ENCODE results near the gene ANKRD26. TPM values are rescaled to one million over a fixed set of nuclear protein-coding genes. Genes with fewer than 3 reads are reported as not detected.

ANKRD26 gene
- polyA plus RNA-seq, 4 donors = 8.7 to 17.8 (median 15.5) TPM

DNA sequence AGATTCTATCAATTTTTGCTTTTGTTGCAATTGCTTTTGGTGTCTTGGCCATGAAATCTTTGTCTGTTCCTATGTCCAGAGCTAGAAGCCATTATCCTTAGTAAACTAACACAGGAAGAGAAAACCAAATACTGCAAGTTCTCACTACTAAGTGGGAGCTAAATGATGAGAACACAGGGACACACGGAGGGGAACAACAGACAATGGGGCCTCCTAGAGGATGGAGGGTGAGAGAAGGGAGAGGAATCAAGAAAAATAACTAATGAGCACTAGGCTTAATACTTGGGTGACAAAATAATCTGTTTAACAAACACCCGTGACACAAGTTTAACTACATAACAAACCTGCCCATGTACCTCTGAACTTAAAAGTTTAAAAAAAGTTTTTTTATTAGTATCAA, 78.2 kb downstream of the ANKRD26 start:
- no peak for DNase-seq (ENCODE audit: low read depth in 4 of 4, low spot score in 3 of 4)

DNA sequence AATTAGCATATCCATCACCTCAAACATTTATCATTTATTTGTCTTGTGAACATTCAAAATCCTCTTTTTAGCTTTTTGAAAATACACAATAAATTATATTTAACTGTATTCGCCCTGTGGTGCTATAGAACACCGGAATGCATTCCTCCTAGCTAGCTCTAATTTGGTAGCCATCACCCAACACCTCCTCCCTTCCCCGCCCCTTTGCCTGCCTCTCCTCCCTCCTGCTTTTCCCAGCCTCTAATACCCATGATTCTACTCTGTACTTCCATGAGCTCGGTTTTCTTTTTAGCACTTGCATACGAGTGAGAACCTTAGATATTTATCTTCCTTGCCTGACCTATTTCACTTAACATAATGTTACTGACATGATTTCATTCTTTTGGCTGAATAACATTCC, 80.1 kb downstream of the ANKRD26 start:
- no peak for DNase-seq (ENCODE audit: low read depth in 4 of 4, low spot score in 3 of 4)

DNA sequence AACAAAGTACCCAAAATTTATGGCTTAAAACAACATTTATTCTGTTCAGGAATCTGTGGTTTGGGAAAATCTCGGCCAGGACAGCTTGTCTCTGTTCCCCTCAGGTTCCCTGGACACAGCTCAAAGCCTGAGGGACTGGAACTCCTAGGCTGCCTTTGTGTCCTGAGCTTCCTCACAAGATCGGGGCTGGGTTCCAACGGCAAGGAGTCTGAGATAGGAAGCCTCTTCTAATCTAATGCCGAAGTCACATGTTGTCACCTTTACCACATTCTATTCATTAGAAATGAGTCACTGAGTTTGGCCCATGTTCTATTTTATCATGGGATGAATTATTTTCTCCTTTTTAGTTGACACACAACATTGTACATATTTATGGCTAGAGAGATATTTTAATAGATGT, 80.5 kb downstream of the ANKRD26 start:
- no peak for DNase-seq (ENCODE audit: low read depth in 4 of 4, low spot score in 3 of 4)

DNA sequence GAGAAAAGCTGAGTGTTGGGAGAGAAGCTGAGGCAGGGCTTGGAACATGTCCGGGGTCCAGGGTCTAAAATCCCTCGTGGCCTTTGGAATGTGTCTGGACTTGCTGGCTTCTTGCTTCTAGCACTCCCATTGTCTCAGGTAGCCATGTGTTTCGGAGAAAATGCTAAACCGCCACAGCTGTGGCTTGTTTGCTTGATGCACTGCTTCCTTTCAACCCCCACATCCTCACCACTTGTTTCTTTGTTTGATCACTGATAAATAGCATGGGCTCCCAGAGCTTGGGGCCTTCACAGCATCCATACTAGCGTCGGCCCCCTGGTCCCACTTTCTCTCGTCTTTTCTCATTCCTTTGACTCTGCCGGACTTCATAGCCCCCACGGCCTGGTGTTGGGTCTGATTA, 102.7 kb downstream of the ANKRD26 start:
- no peak for DNase-seq (ENCODE audit: low read depth in 4 of 4, low spot score in 3 of 4)

DNA sequence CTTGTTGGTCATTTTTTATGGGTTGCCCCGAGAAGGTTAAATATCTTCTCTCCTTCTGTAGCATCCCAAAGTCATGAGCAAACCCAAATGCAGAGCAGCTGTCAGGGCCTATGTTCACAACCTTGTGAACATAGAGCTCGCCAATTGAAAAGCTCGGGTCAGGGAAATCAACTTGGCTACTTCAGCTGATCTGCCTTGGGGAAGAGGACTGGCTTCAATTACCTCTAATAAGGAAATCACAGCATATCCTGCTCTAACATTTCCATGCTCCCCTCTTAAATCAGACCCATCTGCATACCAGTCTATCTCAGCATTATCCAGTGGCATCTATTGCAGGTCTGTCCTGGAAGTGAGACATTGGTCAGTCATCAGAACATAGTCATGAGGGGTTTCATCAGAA, 105.6 kb downstream of the ANKRD26 start:
- DNase-seq (ENCODE audit: low read depth in 4 of 4, low spot score in 3 of 4) = no peak

DNA sequence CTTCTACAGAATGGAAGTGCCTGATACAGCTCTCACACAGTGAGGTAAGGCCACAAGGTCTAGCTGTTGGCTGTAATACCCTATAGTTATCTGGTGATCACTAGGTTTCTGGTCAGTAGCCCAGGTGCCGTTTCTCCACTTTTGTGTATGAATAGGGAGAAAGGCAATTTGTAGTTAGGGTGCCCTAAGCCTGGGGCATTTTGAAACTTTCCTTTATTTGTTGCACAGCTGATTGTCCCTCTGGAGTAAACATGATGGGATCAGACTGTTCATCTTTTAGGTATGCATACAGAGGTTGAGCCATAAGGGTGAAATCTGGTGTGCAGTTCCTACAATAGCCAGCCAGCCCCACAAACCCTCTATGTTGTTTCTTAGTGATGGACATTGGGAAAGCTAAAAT, 112.4 kb downstream of the ANKRD26 start:
- DNase-seq (ENCODE audit: low read depth in 4 of 4, low spot score in 3 of 4) = no peak

DNA sequence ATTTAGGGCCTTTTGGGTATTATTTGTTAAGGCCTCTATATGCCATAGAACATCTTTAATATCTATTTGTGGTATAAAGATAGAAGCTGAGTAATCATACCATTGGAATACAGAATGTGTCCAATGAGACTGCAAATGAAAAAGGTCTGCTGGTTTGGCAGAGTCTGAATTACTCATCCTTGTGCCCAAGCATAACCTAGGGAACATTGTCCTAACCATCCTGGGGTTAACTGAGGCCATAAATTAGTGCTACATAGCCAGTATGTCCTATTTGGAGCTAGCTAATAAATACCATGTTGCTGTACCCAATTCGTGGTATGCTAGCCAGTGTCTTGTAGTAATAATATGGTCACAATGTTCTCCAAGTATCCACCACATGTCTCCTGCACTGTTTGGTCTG, 117.1 kb downstream of the ANKRD26 start:
- no peak for DNase-seq (ENCODE audit: low read depth in 4 of 4, low spot score in 3 of 4)

DNA sequence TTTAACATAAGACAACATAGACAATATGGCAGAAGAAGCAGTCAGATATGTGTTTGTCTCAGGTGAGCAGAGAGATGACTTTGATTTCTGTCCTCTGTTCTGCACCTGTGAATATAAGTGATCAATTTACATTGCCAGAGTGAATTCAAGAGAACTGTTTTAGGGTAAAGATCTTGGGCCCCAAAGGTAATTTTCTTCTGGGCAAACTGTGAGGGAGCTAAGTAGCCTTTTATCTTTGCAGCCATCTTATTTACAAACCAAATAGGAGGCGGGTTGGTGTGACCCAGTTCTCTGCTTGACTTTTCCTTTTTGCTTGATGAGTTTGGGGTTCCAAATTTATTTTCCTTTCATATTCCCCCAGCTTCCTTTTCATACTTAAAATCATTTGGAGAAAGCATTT, 118.2 kb downstream of the ANKRD26 start:
- DNase-seq (ENCODE audit: low read depth in 4 of 4, low spot score in 3 of 4) = no peak

DNA sequence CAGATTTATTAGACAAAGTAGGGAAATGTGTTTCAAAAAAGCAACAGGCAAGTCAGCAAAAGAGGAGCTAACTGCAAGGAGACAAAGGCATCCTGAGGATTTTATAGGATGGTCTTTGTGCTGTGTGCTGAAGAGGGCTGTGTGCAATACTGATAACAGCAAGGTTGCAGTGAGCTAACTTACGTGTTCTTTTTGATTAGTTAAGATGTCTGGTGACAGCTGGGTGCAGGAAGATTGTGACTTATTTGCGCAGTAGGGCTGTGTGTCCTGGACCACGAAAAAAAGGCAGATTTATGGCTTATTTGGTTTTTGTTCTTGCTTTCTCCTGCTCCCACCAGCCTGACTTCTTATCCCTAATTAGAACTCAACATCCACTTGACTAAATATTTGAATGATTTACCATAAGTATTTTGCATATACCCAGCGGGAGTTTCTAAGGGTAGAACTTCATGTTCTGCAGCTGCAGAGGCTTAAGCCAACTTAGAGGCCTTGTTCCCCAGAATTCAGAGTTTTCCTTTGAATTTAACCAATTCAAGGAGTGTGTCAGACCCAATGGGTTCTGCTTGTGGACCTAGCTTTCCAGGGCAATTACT, 119.0 kb downstream of the ANKRD26 start:
- DNase-seq (ENCODE audit: low read depth in 4 of 4, low spot score in 3 of 4) = no peak

DNA sequence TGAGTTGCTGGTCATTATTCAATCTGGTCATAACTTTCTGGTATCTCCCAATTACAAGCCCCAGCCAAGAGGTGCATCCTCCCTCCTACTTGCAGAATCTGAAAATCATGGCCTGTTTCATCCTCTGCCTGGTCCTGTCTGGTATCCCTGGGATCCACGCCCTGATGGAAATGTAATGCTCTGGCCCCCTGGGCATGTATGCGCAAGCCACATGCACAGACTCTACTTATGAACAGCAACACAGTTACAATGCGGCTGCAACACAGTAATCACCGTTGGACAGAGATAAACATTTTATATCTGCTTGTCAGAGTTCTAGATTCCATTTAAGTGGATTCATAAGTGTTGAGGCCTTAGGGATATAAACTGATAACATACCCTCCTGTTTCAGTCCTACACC, 121.8 kb downstream of the ANKRD26 start:
- no peak for DNase-seq (ENCODE audit: low read depth in 4 of 4, low spot score in 3 of 4)

DNA sequence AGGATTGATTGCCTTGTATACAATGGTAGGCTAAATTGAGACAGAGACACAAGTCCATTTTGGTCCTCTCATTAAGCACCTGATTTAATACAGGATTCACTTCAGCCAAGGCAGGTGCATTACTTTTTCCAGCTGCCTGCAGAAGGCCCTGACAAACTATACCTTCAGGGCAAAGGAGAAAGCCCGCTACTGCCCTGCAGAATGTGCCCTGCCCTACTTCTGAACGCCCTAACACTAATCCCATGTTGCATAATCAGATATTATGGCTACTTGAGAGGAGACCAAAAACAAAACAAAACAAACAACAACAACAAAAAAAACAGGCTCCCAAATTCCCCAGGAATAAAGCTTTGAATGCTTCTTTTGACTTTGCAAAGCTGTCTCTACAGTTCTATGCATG, 122.7 kb downstream of the ANKRD26 start:
- DNase-seq (ENCODE audit: low read depth in 4 of 4, low spot score in 3 of 4) = no peak

DNA sequence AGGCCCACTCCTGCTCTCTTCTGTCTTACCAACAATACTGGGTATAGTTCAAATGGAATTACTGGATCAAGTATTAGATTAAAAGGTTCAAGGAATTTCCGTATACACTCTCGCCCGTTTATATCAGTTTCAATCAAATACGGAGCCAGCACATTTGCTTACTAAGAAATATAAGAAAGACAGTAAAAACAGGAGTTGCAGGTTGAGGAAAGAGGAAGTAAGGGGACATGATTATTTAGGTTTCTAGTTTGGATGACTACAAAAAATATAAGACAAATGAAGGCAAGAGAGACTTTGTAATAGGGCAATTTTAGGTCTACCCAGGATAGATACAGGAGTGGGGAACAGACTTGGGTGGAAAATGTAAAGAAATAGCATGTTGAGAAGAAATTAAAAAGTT, 129.6 kb downstream of the ANKRD26 start:
- DNase-seq (ENCODE audit: low read depth in 4 of 4, low spot score in 3 of 4) = no peak

DNA sequence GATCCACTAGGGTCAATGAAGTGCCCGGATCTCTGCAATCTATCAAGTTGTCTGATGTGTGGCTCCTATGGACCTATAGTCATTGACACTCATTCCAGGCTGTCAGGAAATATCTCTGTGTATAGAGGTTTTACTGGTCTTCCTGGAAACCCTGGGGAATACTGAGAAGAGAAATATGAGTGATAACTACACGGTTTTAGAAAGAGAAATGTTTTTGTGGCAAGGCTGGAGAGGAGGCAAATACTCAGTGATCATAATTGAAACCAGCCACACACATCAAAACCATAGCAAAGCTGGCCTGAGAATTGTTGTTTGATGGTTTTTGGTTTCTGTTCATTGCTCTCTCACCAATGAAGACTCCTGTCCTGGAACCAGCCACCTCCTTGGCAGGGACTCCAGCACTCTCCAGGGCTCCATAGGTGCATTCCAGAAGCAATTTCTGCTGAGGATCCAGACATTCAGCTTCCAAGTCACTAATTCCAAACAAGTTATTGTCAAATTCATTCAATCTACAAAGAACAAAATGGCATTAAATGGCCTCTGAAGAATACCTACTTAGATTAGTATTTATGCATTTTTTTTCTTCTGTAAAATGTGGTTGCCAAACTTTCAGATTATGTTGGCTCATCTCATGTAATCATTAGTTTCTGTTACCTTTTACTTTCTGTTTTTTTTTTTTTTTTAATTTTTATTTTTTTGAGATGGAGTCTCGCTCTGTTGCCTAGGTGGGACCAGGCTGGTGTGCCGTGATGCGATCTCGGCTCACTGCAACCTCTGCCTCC, 131.0 kb downstream of the ANKRD26 start:
- no peak for DNase-seq (ENCODE audit: low read depth in 4 of 4, low spot score in 3 of 4)

DNA sequence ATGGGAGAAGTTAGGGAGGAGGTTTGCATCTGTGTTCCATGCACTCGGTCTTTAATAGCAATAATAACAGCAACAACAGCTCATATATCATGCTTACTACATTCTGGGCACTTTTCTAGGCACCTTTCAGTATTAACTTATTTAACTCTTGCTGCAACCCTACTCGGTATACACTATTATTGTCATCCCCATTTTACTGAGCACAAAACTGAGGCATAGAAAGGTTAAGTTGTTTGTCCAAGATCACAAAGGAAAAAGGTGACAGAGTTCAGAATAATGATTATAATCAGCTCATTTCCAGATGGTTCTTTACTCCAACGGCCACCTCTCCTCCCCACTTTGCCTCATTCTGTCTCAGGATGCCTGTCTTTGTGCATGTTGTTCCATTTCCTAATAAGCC, 137.5 kb downstream of the ANKRD26 start:
- no peak for DNase-seq (ENCODE audit: low read depth in 4 of 4, low spot score in 3 of 4)

DNA sequence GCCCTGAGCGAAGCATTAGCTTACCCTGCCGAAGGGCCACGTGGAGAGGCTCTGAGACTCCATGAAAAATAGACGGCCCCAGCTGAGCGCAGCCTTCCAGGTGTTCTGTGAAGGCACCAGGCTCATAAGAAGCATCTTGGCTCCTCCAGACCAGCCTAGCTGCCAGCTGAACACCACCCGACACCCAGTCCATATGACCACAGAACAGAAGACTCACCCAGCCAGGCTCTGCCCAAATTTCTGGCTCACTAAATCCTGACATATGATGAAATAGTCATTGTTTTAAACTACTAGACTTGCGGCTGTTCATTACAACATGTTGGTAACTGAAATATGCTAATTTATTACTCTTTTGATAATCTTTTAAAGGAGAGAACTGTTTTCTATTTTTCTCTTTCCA, 140.0 kb downstream of the ANKRD26 start:
- DNase-seq (ENCODE audit: low read depth in 4 of 4, low spot score in 3 of 4) = no peak

DNA sequence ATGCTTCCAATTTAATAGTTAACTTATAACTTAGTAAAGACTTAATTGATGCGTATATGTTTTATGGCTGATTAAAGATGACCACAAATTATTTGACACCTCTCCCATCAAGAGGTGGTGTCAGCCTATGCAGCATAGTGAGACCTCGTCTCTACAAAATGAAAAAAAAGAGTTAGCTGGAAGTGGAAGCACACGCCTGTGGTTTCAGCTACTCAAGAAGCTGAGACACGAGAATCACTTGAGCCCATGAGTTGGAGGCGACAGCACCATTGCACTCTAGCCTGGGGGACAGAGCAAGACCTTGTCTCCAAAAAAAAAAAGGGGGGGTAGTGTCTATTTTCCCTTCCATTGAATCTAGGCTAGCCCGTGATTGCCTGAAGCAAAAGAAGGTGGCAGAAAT, 140.5 kb downstream of the ANKRD26 start:
- no peak for DNase-seq (ENCODE audit: low read depth in 4 of 4, low spot score in 3 of 4)

Other genes with a start within 250 kb of the ANKRD26 start
- 10 to 100 TPM; 57.0 to 71.2 (median 64.5) TPM for gene ABI1, start 239.5 kb downstream of the ANKRD26 start, polyA plus RNA-seq (ENCODE audit: insufficient read length in 4 of 4)
- gene YME1L1, start 53.9 kb upstream of the ANKRD26 start, polyA plus RNA-seq (ENCODE audit: insufficient read length in 4 of 4) = 100 to 1,000 TPM; 114 to 129 (median 122) TPM
- 10 to 100 TPM; 11.8 to 14.2 (median 13.6) TPM for gene MASTL, start 54.9 kb upstream of the ANKRD26 start, polyA plus RNA-seq (ENCODE audit: insufficient read length in 4 of 4)
- 10 to 100 TPM; 24.6 to 39.4 (median 37.6) TPM for gene ACBD5, start 140.3 kb upstream of the ANKRD26 start, polyA plus RNA-seq (ENCODE audit: insufficient read length in 4 of 4)

Measured in left renal pelvis (tissue), 4 donors.